HCT116 (cell line): Measurements from ENCODE around the gene TP53AIP1. TPM values are rescaled to one million over a fixed set of nuclear protein-coding genes. Genes with fewer than 3 reads are reported as not detected.

Experiments used
- ATAC-seq: fragments of 200-7000 bp; cut with Tn5 transposase; 2 replicates; pipeline ENCODE4 v1.9.1; 2020; ENCODE audit warnings: mild to moderate bottlenecking, moderate library complexity
- BruUV-seq: library from RNA; stranded (reverse); fragments of 400-500 nt; replicated peaks from 2 replicates; lab custom pipeline; 2021; lab: Mats Ljungman, UMichigan
- CTCF ChIA-PET: fragments of 300-600 bp; sonication (Branson Sonifier 250); formaldehyde crosslinking; loops from one replicate; lab custom pipeline; 2021; ENCODE audit warnings: antibody characterized with exemption; lab: Charles Lee
- POLR2A ChIA-PET: fragments of 300-600, 350-600 bp; sonication (Branson Sonifier 250); formaldehyde crosslinking; loops from one replicate; lab custom pipeline; 2021; ENCODE audit warnings: antibody characterized with exemption; lab: Charles Lee
- RAD21 ChIA-PET, 2 experiments: fragments of 300-600 bp; sonication (Branson Sonifier 250); formaldehyde crosslinking; loops; one replicate each; lab custom pipeline; 2023; ENCODE audit warnings: low total read pairs in 2 of 2; ENCODE audit not compliant: uncharacterized antibody in 2 of 2, unreplicated experiment in 2 of 2, low non-redundant PET in 1 of 2; lab: Charles Lee
- DNase-seq: peaks from one replicate; pipeline ENCODE4 v3.0.0-alpha.2; 2010; ENCODE audit warnings: low read depth, low spot score
- H2AFZ ChIP-seq: fragments of 200-600 bp; shearing (Covaris generic), sonication (generic); 2 replicates; pipeline ENCODE4 v1.6.1; 2017; ENCODE audit warnings: low read depth, mixed run types, mixed read lengths, antibody characterized with exemption, low read length; ENCODE audit not compliant: poor library complexity, severe bottlenecking
- H3K27ac ChIP-seq: 2 replicates; pipeline ENCODE4 v1.5.1; 2012; ENCODE audit warnings: low read depth, low read length
- H3K27me3 ChIP-seq: fragments of 200-600 bp; sonication (generic); 2 replicates; pipeline ENCODE4 v1.6.1; 2016; ENCODE audit warnings: mixed run types, low read length, mixed read lengths; ENCODE audit not compliant: insufficient read depth
- H3K36me3 ChIP-seq, 2 experiments: fragments of 200-500 bp in 1 of 2; fragments of 200-600 bp in 1 of 2; sonication (Bioruptor generic) in 1 of 2; sonication (generic) in 1 of 2; 2 replicates each; pipeline versions ENCODE4 v1.5.1 to v1.6.1; 2014 to 2016; ENCODE audit warnings: low read length in 2 of 2, inconsistent platforms in 1 of 2, mixed read lengths in 1 of 2, mixed run types in 1 of 2; ENCODE audit not compliant: insufficient read depth in 2 of 2, control insufficient read depth in 1 of 2
- H3K4me1 ChIP-seq, 2 experiments: fragments of 200-600 bp in 1 of 2; sonication (generic) in 1 of 2; 2 replicates each; pipeline versions ENCODE4 v1.5.1 to v1.6.1; 2012 to 2017; ENCODE audit warnings: low read length in 2 of 2, inconsistent platforms in 1 of 2, mild to moderate bottlenecking in 1 of 2, mixed read lengths in 1 of 2, mixed run types in 1 of 2, moderate library complexity in 1 of 2; ENCODE audit not compliant: insufficient read depth in 2 of 2, control insufficient read depth in 1 of 2
- H3K4me2 ChIP-seq: fragments of 200-600 bp; sonication (generic); 2 replicates; pipeline ENCODE4 v1.6.1; 2017; ENCODE audit warnings: mixed run types, low read length, mixed read lengths
- H3K4me3 ChIP-seq, 2 experiments: fragments of 200-600 bp in 1 of 2; sonication (generic) in 1 of 2; replicated peaks in 1 of 2; 2 replicates each; pipeline ENCODE4 v1.5.1; 2011 to 2016; ENCODE audit warnings: low read length in 2 of 2, control low read depth in 1 of 2, low read depth in 1 of 2, mild to moderate bottlenecking in 1 of 2, mixed read lengths in 1 of 2, mixed run types in 1 of 2
- H3K79me2 ChIP-seq: fragments of 200-600 bp; sonication (generic); 2 replicates; pipeline ENCODE4 v1.6.1; 2017; ENCODE audit warnings: mild to moderate bottlenecking, mixed run types, low read length, moderate library complexity, mixed read lengths; ENCODE audit not compliant: insufficient read depth
- H3K9ac ChIP-seq: fragments of 200-600 bp; sonication (generic); 2 replicates; pipeline ENCODE4 v1.6.1; 2016; ENCODE audit warnings: low read length, mixed read lengths
- H3K9me2 ChIP-seq: fragments of 200-600 bp; sonication (generic), shearing (Covaris generic); 2 replicates; pipeline ENCODE4 v1.6.1; 2017; ENCODE audit warnings: mixed run types, mild to moderate bottlenecking, moderate library complexity; ENCODE audit not compliant: insufficient read depth
- H3K9me3 ChIP-seq, 2 experiments: fragments of 200-500 bp in 1 of 2; fragments of 200-600 bp in 1 of 2; sonication (Bioruptor generic) in 1 of 2; sonication (generic) in 1 of 2; 2 replicates each; pipeline ENCODE4 v1.6.1; 2014 to 2017; ENCODE audit warnings: low read length in 2 of 2, mixed read lengths in 2 of 2, inconsistent platforms in 1 of 2, low read depth in 1 of 2, mild to moderate bottlenecking in 1 of 2, mixed run types in 1 of 2, moderate library complexity in 1 of 2; ENCODE audit not compliant: control insufficient read depth in 1 of 2, insufficient read depth in 1 of 2
- H4K20me1 ChIP-seq: fragments of 200-600 bp; sonication (generic), shearing (Covaris generic); 2 replicates; pipeline ENCODE4 v1.6.1; 2017; ENCODE audit warnings: mixed run types, mild to moderate bottlenecking, moderate library complexity; ENCODE audit not compliant: insufficient read depth
- ELF1 ChIP-seq: IDR thresholded peaks from 2 replicates; pipeline ENCODE4 v1.6.1; 2012; ENCODE audit warnings: low read depth, borderline replicate concordance
- EZH2 ChIP-seq: fragments of 200-600 bp; sonication (generic); IDR thresholded peaks from 2 replicates; pipeline ENCODE4 v1.6.1; 2017; ENCODE audit warnings: antibody characterized with exemption, mixed run types
- EZH2phosphoT487 ChIP-seq: fragments of 200-600 bp; IDR thresholded peaks from 2 replicates; pipeline ENCODE4 v1.6.1; 2018; ENCODE audit warnings: antibody characterized with exemption, borderline replicate concordance
- POLR2AphosphoS5 ChIP-seq: IDR thresholded peaks from 2 replicates; pipeline ENCODE4 v1.6.1; 2011; ENCODE audit warnings: mild to moderate bottlenecking, low read depth, low read length, moderate library complexity
- SRF ChIP-seq: IDR thresholded peaks from 2 replicates; pipeline ENCODE4 v1.6.1; 2012; ENCODE audit warnings: low read depth
- YY1 ChIP-seq: IDR thresholded peaks from 2 replicates; pipeline ENCODE4 v1.6.1; 2011; ENCODE audit warnings: low read length, low read depth, moderate library complexity, mild to moderate bottlenecking; ENCODE audit not compliant: insufficient replicate concordance; ENCODE audit errors: extremely low read depth
- intact Hi-C: fragments of 100-400 bp; cut with micrococcal nuclease; formaldehyde crosslinking; loops from 2 replicates; pipeline ENCODE4 v1.10.0; 2022
- total RNA-seq: library from RNA; stranded (reverse); gene quantifications from one replicate; pipeline ENCODE4 v1.2.1, GENCODE V29; 2021; ENCODE audit not compliant: unreplicated experiment

TP53AIP1 gene
- total RNA-seq, 1 experiment from 2014 or later = 0.15 TPM

DNA sequence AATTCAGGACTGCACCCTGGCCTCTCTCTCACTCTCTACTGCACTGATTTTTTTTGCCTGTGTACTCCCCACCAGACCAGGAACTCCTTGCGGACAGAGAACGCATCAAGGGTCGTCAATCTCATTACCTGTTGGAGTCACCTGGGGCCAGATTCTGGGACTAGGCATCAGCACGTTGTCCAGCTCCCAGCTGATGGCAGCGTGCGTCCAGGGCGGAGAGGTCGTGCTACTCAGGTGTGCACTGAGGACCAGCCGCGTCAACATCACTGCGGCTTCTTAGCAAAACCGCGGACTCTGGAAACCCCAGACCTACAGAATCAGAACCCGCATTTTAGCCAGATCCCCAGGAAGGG is 38.4 kb downstream of the TP53AIP1 start:
- ATAC-seq (no peak), DNase-seq (no peak)
- POLR2A ChIA-PET = no interaction called here
- Histone ChIP-seq H3K79me2 (no peaks in the 10 kb centered on the region), H3K4me1 (peaks cover 23 to 41% of the 10 kb centered on the region in 2 experiments), H3K9me2 (no peaks in the 10 kb centered on the region), H3K27ac (no peak overlapping the region), H2AFZ (no peak overlapping the region), H3K27me3 (no peaks in the 10 kb centered on the region), H3K9me3 (no peaks in the 10 kb centered on the region), H4K20me1 (no peaks in the 10 kb centered on the region), H3K36me3 (no peaks in the 10 kb centered on the region), H3K4me2 (peak overlapping the region; percentile 93; the same call in 1 of the 2 replicates), H3K4me3 (no peak overlapping the region), H3K9ac (no peak overlapping the region)
- no TSS peak for BruUV-seq
- intact Hi-C loops = no loop called here
- CTCF ChIA-PET = interaction anchor here (3.0 to 6.5 kb wide), 3 partner anchors 14 to 52 kb away, joined by 10 to 55 read pairs (median 10); partner anchors contain the start of gene KCNJ5
- RAD21 ChIA-PET = no interaction called here
- TF ChIP-seq ELF1 = no peak
- TF ChIP-seq SRF = no peak

- H3K4me3 ChIP-seq = no peak overlapping the region
- TF ChIP-seq EZH2phosphoT487 = no peak
- no peak for TF ChIP-seq EZH2
- no peak for TF ChIP-seq YY1
- no peak for TF ChIP-seq POLR2AphosphoS5
- TF ChIP-seq, all 23 proteins: peak for 0
- DNase-seq = no peak
- no peaks in the 10 kb centered on the region for H3K79me2 ChIP-seq
- no peaks in the 10 kb centered on the region for H3K27me3 ChIP-seq
- TSS peak; percentile 17 for BruUV-seq
- no peak overlapping the region for H2AFZ ChIP-seq
- no peak overlapping the region for H3K4me2 ChIP-seq
- no peak for ATAC-seq
- peaks cover 17 to 38% of the 10 kb centered on the region in 2 experiments for H3K4me1 ChIP-seq
- POLR2A ChIA-PET = no interaction called here
- no peak overlapping the region for H3K27ac ChIP-seq
- intact Hi-C loops = no loop called here
- no peak overlapping the region for H3K9ac ChIP-seq
- no peaks in the 10 kb centered on the region for H3K9me3 ChIP-seq
- CTCF ChIA-PET = interaction anchor here (3.0 to 6.5 kb wide), 2 partner anchors 13 to 18 kb away, joined by 10 to 55 read pairs; partner anchors contain the start of gene KCNJ5
- no peaks in the 10 kb centered on the region for H4K20me1 ChIP-seq
- RAD21 ChIA-PET = no interaction called here
- H3K9me2 ChIP-seq = no peaks in the 10 kb centered on the region
- H3K36me3 ChIP-seq = no peaks in the 10 kb centered on the region
Observed at GRCh38 chr11:128903248-128904061, 39.2 kb downstream of the TP53AIP1 start.
